ENCODE measurements around the gene HGFAC.

DNA sequence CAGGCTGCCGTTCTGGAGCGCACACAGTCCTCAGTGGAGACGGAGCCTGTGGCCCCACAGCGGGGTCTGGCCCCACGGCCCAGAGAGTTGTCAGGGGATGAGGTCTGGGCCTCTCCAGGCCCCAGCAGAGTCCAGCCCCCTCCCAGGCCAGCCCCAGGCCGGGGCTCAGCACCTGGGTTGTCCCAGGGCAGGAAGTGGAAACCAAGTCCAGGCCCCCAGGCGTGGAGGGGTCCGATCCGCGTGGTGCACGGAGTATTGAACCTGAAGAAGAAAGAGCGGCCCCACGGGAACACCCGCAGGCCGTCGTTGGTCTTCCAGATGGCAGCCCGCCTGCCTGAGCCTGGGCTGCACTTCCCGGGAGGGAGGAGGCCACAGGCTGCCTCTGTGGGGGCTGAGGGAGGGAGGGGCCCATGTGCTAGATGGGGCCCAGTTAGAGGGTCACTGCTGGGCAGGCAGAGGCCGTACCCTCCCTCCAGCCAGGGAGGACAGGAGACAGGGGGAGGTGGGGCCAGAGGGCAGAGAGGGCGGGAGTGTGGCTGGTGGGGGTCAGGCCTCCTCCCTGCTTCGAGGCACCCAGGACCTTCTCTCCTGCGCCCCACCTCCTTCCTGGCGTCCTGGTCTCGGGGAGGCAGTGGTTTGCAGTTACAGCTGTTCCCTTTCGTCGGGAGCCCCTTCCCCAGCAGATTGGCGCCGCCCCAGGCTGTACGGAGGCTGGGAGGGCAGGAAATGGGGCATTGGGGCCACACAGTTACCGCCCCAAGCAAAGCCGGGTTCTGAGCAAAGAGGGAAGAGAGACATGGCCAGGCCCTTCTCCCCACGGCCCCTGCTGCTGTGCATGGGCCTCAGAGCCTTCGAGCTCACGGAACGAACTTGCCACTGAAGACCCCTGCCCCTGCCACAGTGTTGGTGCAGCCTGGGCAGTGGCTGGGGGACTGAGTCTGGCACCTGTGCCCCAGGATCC, 8.1 kb downstream of the HGFAC start:
- TF ChIP-seq CTCF (conservative IDR thresholded peaks at IDR 0.05; ENCODE audit: low read depth, low read length): no peak
- no peak for TF ChIP-seq EZH2phosphoT487 (IDR thresholded peaks at IDR 0.05; ENCODE audit: borderline replicate concordance, low read length)
